Activated T-cell treated with anti-CD3 and anti-CD28 coated beads, Interleukin-2, amount 50 U/mL, for 48 hours (primary cell): ENCODE results near the gene WASHC1.
"Not testable (repeated sequence)": the region's sequence is repeated elsewhere in the genome, so short reads cannot be mapped to it uniquely, and the experiment has no call there.

ENCODE experiments used
- DNase-seq, 2 experiments: peaks; one replicate each; pipeline ENCODE4 v3.0.0-alpha.2; 2020

Gene WASHC1

GRCh38 chr9:29356-29755 lies at the start of gene WASHC1:
Gene WASHC1 (minus strand): TSS chr9:29456. CDS start chr9:24999, 4,457 bp downstream.
- not testable (repeated sequence) for DNase-seq

DNA sequence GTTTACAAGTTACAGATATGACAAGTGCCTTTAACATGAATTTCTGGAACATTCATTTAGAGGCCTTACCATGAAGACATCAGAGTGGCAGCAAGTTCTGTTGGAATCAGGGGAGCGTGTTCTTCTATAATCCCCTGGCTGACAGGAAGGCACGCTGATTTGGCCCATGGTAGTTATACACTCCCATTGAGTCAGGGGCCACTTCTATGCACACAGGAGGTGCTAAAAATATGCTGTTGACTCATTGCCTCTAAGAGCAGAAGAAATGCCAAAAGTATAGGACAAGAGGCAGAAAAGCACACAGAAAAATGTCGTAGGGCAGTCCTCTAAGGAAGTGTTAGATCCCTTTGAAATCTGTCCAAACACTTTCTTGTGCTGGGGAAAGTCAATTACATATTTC lies 49.1 kb upstream of the WASHC1 start:
- DNase-seq: not testable (repeated sequence)

GRCh38 chr9:76389-76788 lies 47.1 kb upstream of the WASHC1 start:
- DNase-seq: not testable (repeated sequence)

DNA sequence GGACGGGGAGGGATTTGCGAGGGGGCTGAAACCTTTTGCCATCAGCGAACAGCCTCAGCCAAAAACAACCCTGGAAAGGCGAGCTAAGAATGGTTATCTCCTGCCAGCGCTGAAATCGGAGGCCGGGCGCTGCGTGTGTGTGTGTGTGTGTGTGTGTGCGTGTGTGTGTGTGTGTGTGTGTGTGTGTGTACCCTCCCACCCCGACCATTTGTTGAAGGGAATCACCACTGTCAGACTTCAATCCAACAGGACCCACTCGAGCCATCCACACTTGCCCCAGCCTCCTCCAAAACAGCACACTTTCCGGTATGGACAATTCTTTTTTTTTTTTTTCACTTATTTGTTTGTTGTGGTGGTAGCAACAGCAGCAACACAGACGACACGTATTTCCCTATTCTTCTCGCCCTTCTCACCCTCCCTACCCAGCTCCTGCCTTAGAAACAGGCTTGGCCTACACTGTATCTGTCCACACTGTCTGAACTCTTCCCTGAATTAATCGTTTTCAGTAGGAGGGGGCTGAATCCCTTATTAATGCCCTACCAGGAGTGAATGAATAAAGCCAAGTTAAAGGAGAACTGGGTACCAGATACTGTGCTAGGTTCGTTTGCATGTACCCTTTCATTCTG lies 44.8 kb upstream of the WASHC1 start:
- DNase-seq: not testable (repeated sequence)

DNA sequence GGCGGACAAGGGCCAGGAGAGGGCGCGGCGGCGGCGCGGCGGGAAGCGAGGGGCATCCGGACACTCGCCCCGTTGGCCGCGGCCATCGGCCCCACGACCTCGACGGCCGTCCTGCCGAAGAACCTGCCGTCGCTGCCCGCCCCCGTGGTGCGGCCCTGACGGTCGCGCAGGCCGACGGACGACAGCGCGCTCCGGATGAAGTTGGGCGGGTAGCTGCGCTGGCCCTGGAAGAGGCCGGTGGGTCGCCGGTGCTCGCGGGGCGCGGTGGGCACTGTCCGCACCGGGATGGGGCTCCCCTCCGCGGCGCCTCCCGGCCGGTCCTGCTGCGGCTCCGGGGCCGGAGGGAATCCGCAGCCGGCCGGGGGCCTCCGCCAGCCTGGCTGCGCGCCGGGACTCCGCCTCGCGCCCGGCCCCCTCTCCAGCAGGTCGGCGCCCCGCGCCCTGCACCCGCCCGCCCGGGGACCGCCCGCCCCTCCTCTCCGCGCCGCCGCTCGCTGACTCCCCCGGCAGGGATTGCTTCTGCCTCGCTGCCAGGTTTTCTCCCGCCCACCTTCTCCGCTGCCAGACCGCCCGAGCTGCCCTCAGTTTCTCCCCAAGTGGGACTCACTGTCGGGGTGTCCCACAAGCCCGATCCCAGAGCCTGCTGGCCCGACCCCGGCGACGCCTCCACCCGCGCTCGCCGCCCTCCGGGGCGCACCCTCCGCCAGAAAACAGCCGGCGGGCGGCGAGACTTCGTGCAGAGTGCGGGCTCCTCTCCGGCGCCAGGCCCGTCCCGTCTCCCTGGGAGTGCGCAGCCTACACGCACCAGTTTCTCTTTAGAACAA lies 44.0 kb upstream of the WASHC1 start:
- peak; percentile 37 to 40 for DNase-seq

DNA sequence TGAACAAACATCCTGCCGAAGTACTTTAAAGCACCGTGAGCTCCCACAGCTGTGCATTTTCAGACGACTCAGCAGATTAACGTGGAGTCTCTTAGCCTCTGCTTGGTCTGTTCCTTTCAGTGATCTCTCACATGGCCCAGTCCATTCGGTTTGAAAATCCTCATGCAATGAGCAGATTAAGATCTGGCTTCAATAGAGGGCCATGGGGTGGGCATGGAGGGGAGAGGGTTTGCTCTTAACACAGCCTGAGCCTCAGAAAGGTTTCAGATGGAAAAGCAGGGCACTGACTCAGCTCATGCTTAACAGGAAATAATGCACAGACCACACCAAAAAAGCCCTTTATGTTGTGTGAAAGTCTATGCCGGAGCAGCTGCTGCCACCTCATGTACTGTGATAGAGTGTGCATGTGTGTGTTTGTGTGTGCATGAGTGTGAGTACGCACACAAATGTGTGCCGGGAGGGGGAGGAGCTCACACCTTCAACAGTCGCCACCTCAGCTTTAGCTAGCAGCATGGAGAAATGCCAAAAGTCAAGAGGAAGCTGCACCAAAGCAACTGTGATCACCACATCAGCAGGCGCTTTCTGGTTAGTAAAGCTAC lies 33.9 kb upstream of the WASHC1 start:
- peak; percentile 34 to 48 for DNase-seq

DNA sequence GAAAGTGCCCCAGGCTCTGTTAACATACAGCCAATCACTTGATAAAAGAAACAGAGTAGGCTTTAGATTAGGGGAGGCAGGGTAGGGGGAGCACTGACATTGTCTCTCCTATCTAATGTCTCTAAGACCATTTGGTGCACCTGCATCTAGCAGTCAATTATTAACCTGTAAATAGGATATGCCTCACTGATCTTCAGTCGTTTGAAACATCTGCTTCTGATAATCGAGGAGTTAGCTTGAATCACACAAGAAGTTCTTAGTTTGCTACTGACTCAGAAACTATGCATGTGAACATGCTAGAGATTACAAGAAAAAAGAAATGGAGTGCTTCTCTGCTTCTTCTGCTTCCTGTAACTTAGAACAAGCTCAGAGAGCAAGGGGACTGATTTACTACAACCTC lies 23.4 kb upstream of the WASHC1 start:
- not testable (repeated sequence) for DNase-seq

- DNase-seq: not testable (repeated sequence)
Observed at GRCh38 chr9:48190-48842, 19.1 kb upstream of the WASHC1 start.

DNA sequence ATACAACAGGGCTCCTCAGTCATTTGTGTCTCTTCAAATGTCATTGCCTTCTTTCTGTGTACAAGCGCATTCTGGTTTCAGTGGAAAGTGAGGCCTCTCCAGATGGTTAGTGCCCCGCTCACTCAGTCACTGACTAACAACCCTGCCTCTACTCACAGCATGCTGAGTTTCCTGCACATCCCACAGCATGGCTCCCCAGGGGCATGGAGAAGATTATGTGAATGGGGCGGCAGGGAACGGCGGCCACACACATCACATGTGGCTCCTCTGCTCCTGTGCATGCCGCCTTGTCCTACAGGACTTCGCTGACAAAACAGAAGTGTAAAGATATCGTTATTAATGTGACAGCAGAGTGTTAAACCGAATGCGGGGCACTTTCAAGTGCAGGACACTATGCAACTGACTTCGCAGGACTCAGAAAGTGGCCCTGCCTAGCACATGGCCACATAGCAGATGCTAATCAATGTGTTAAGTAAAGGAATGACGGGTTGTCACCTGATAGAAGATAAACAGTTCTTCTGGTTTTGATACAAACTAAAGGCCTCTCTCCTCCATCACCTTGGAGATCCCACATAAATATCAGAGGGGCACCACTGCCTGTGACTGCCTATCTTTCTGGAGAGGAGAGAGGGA lies 17.5 kb upstream of the WASHC1 start:
- DNase-seq: not testable (repeated sequence)

DNA sequence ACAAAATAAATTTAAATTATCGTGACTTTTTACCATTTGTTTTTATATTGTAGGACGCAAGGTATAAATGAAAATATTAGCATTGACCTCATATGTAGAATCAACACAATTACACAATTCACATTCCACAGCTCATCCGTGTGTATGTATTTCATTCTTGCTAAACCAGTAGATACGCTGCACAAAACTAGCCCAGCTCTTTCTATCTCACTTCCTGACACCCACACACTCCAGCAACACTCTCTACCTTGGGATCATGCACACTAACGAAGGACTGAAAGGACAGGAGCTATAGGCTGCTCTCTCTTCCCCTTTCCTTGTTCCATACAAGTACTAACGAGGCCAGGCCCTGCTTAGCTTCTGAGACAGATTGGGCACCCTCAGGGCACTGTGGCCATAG lies 16.9 kb upstream of the WASHC1 start:
- DNase-seq: not testable (repeated sequence)

DNA sequence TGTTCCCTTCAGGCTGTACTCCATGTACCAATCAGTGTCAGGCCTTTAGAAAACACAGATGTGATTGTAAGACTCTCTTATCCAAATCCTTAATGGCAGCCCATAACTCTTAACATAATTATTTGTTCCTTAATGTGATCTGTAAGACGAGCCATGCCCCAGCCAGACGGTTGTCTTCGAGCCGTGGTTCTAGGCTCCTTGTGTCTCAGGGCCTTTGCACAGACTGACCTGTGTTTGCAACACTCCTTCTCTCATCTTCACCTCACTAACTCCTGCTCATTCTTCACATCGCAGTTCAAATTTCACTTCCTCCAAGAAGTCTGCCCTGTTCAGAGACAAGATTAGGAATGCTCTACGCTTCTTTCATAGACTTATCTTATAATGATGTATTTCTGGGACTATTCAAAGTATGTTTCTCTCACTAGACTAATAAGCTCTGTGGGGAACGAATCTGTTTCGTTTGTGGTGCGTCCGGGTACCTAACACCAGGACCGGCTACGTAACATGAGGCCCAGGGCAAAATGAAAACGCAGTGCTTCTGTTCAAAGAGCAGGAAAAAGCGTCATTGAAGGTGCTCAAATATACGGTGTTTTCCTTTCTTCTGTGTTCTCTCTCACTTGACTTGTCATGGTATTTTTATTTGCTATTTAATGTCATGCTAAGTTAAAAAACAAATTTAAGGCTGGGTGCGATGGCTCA lies 16.1 kb upstream of the WASHC1 start:
- DNase-seq: not testable (repeated sequence)

DNA sequence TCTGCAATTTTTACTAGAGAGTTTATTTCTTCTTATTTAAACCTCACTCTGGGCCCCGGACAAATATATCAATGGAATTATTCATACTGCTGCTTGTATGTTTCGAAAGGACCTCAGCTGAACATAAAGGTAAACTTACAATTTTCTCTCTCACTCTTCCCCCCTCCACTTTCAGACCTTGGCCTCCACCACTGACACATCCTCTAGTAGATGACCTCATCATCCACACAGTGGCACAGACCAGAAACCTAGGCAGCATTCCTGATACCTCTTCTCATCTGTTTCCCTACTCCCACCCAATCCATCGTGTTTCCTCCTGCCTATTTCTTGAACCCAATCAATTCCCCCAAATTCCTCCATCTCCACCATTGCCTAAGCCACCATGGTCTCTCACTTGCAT lies 15.2 kb upstream of the WASHC1 start:
- not testable (repeated sequence) for DNase-seq

DNA sequence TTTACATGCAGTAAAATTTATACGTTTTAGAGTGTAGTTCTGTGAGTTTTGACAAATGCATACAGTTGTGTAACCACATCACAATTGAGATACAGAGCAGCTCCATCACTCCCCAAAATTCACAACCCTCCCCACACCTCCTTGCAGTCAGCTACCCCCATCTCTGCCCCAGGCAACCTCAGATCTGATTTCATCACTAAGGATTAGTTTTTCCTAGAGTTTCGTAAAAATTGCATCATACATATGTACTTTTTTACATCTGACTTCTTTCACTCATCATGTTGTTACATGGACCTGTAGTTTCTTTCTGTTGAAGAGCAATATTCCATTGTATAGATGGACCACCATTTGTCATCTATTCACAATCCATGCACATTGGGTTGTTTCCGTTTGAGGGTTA lies 14.4 kb upstream of the WASHC1 start:
- not testable (repeated sequence) for DNase-seq

GRCh38 chr9:43116-43515 lies 13.9 kb upstream of the WASHC1 start:
- not testable (repeated sequence) for DNase-seq

DNA sequence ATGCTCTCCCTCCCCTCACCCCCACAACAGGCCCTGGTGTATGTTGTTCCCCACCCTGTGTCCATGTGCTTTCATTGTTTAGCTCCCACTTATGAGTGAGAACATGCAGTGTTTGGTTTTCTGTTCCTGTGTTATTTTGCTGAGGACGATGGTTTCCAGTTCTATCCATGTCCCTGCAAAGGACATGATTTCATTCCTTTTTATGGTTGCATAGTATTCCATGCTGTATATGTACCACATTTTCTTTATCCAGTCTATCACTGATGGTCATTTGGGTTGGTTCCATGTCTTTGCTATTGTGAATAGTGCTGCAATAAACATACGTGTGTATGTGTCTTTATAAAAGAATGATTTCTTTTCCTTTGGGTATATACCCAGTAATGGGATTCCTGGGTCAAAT lies 12.6 kb upstream of the WASHC1 start:
- DNase-seq: not testable (repeated sequence)

- not testable (repeated sequence) for DNase-seq
Observed at GRCh38 chr9:41261-41676, 12.0 kb upstream of the WASHC1 start.

DNA sequence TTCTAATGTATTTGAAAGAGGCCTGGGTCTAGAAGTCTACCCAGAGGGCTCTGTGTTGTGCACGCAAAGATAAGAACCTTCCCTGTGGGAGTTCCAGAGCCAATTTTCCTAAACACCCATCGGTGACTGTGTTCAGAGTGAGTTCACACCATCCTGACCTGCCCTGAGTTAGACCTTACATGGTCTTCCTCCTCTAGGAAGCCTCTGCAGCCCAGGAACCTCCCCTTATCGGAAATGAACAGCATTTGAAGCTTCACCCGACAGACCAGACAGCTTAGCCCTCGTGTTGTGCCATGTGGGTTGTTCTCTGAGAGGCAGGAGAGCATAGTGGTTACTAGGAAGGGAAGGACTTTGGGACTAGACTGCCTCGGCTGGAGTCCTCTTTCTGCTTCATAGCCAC lies 3.1 kb upstream of the WASHC1 start:
- DNase-seq: not testable (repeated sequence)

DNA sequence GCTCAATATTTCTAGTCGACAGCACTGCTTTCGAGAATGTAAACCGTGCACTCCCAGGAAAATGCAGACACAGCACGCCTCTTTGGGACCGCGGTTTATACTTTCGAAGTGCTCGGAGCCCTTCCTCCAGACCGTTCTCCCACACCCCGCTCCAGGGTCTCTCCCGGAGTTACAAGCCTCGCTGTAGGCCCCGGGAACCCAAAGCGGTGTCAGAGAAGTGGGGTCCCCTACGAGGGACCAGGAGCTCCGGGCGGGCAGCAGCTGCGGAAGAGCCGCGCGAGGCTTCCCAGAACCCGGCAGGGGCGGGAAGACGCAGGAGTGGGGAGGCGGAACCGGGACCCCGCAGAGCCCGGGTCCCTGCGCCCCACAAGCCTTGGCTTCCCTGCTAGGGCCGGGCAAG lies 481 bp downstream of the WASHC1 start:
- peak; percentile 23 to 26 for DNase-seq

- not testable (repeated sequence) for DNase-seq
Observed at GRCh38 chr9:21621-22020, 7.6 kb downstream of the WASHC1 start.

DNA sequence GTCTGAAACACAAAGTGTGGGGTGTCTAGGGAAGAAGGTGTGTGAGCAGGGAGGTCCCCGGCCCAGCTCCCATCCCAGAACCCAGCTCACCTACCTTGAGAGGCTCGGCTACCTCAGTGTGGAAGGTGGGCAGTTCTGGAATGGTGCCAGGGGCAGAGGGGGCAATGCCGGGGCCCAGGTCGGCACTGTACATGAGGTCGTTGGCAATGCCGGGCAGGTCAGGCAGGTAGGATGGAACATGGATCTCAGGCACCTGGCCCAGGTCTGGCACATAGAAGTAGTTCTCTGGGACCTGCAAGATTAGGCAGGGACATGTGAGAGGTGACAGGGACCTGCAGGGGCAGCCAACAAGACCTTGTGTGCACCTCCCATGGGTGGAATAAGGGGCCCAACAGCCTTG lies 12.4 kb downstream of the WASHC1 start:
- DNase-seq: not testable (repeated sequence)

GRCh38 chr9:14129-14809 lies 15.0 kb downstream of the WASHC1 start:
- not testable (repeated sequence) for DNase-seq
